Glutamatergic neuron (in vitro differentiated cells): ENCODE data around the gene SERPINA4. TPM values are rescaled to one million over a fixed set of nuclear protein-coding genes. Genes with fewer than 3 reads are reported as not detected.

Experiments used
- DNase-seq: peaks from one replicate; pipeline ENCODE4 v3.0.0; 2022
- H3K27ac Mint-ChIP-seq: one replicate; pipeline ENCODE4 v1.8.0; 2020; ENCODE audit warnings: mild to moderate bottlenecking, mixed read lengths, inconsistent platforms; ENCODE audit not compliant: unreplicated experiment
- H3K27me3 Mint-ChIP-seq: one replicate; pipeline ENCODE4 v1.8.0; 2020; ENCODE audit warnings: mild to moderate bottlenecking, moderate library complexity, mixed read lengths, inconsistent platforms; ENCODE audit not compliant: unreplicated experiment
- H3K36me3 Mint-ChIP-seq: one replicate; pipeline ENCODE4 v1.8.0; 2020; ENCODE audit warnings: mild to moderate bottlenecking, mixed read lengths, inconsistent platforms; ENCODE audit not compliant: unreplicated experiment
- H3K4me1 Mint-ChIP-seq: one replicate; pipeline ENCODE4 v1.8.0; 2020; ENCODE audit warnings: mild to moderate bottlenecking, low read depth, mixed read lengths, inconsistent platforms; ENCODE audit not compliant: unreplicated experiment
- H3K4me3 Mint-ChIP-seq: one replicate; pipeline ENCODE4 v1.8.0; 2020; ENCODE audit warnings: mild to moderate bottlenecking, mixed read lengths, inconsistent platforms; ENCODE audit not compliant: unreplicated experiment
- H3K9me3 Mint-ChIP-seq: one replicate; pipeline ENCODE4 v1.8.0; 2020; ENCODE audit warnings: mild to moderate bottlenecking, moderate library complexity, mixed read lengths, inconsistent platforms; ENCODE audit not compliant: unreplicated experiment
- CTCF ChIP-seq: fragments of 200-600 bp; sonication (generic); IDR thresholded peaks from one replicate; pipeline ENCODE4 v1.5.0; 2021; ENCODE audit not compliant: partially characterized antibody, unreplicated experiment
- total RNA-seq: library from RNA; stranded (reverse); fragmentation: NEBNext Ultra II Directional; extraction: Animal tissue kit (Norgen Biotek cat#: 25700); gene quantifications from one replicate; pipeline ENCODE4 v1.2.1, GENCODE V29; 2021; ENCODE audit not compliant: unreplicated experiment

SERPINA4 gene
- total RNA-seq, 1 donor from 2014 or later, result not detected

GRCh38 chr14:94550041-94550440, 11.2 kb upstream of the SERPINA4 start:
- Mint-ChIP-seq H3K27me3 (peaks cover 3% of the 10 kb centered on the region), H3K4me1 (no peaks in the 10 kb centered on the region), H3K36me3 (peaks cover 6% of the 10 kb centered on the region), H3K27ac (no peak overlapping the region), H3K4me3 (no peak overlapping the region), H3K9me3 (peaks cover 6% of the 10 kb centered on the region)
- no peak for DNase-seq
- no peak for TF ChIP-seq CTCF

GRCh38 chr14:94555991-94556390, 5.3 kb upstream of the SERPINA4 start:
- no peak overlapping the region for H3K4me3 Mint-ChIP-seq
- no peaks in the 10 kb centered on the region for H3K27me3 Mint-ChIP-seq
- no peaks in the 10 kb centered on the region for H3K4me1 Mint-ChIP-seq
- H3K36me3 Mint-ChIP-seq, result peaks cover 10% of the 10 kb centered on the region
- H3K9me3 Mint-ChIP-seq, result peaks cover 6% of the 10 kb centered on the region
- no peak for TF ChIP-seq CTCF
- DNase-seq, result no peak
- H3K27ac Mint-ChIP-seq, result no peak overlapping the region

- no peaks in the 10 kb centered on the region for H3K4me1 Mint-ChIP-seq
- peaks cover 8% of the 10 kb centered on the region for H3K9me3 Mint-ChIP-seq
- H3K27me3 Mint-ChIP-seq, result no peaks in the 10 kb centered on the region
Observed at GRCh38 chr14:94557327-94557726, 3.9 kb upstream of the SERPINA4 start.

GRCh38 chr14:94558842-94559241, 2.4 kb upstream of the SERPINA4 start:
- Mint-ChIP-seq H3K4me1 (no peaks in the 10 kb centered on the region), H3K9me3 (peaks cover 6% of the 10 kb centered on the region), H3K36me3 (peaks cover 5% of the 10 kb centered on the region), H3K27me3 (no peaks in the 10 kb centered on the region), H3K4me3 (no peak overlapping the region), H3K27ac (no peak overlapping the region)
- no peak for DNase-seq
- TF ChIP-seq CTCF, result no peak

More at GRCh38 chr14:94557327-94557726, 3.9 kb upstream of the SERPINA4 start:
- no peak for TF ChIP-seq CTCF
- no peak for DNase-seq
- Mint-ChIP-seq H3K27ac (no peak overlapping the region), H3K4me3 (no peak overlapping the region), H3K36me3 (peaks cover 10% of the 10 kb centered on the region)

GRCh38 chr14:94559638-94560290, 1.5 kb upstream of the SERPINA4 start:
- H3K27me3 Mint-ChIP-seq, result no peaks in the 10 kb centered on the region
- H3K9me3 Mint-ChIP-seq, result peaks cover 2% of the 10 kb centered on the region
- H3K4me1 Mint-ChIP-seq, result no peaks in the 10 kb centered on the region
- H3K27ac Mint-ChIP-seq, result no peak overlapping the region
- H3K4me3 Mint-ChIP-seq, result no peak overlapping the region
- H3K36me3 Mint-ChIP-seq, result peaks cover 5% of the 10 kb centered on the region
- no peak for DNase-seq
- TF ChIP-seq CTCF, result no peak
